ENCODE measurements around the gene LMAN1L. TPM values are rescaled to one million over a fixed set of nuclear protein-coding genes. Genes with fewer than 3 reads are reported as not detected.

LMAN1L gene
- polyA plus RNA-seq, 3 donors = 0.08 TPM; not detected in 2

GRCh38 chr15:74824976-74825375, 12.3 kb downstream of the LMAN1L start:
- Histone ChIP-seq H2AFZ (ENCODE audit: insufficient read depth, low read depth, low read length, poor library complexity, severe bottlenecking) (no peak overlapping the region), H3K4me2 (replicated peaks; ENCODE audit: extremely low read depth, low read length, poor library complexity, severe bottlenecking) (no peak overlapping the region), H4K20me1 (ENCODE audit: insufficient read depth, low read length) (no peaks in the 10 kb centered on the region), H3K27ac (ENCODE audit: low read depth in 1 of 2, low read length in 2 of 2) (no peak overlapping the region), H3K9me3 (replicated peaks in 1 of 2; ENCODE audit: control insufficient read depth in 1 of 2, insufficient read depth in 1 of 2, low read length in 2 of 2) (no peaks in the 10 kb centered on the region), H3K4me3 (replicated peaks in 1 of 3; ENCODE audit: low read depth in 2 of 3, low read length in 3 of 3) (no peak overlapping the region), H3K36me3 (replicated peaks in 1 of 2; ENCODE audit: control insufficient read depth in 1 of 2, insufficient read depth in 2 of 2, low read length in 2 of 2) (no peaks in the 10 kb centered on the region), H3K4me1 (ENCODE audit: control insufficient read depth in 1 of 2, insufficient read depth in 2 of 2, low read length in 2 of 2) (peaks cover 0 to 10% of the 10 kb centered on the region in 2 donors), H3K9ac (ENCODE audit: insufficient read depth, low read length, poor library complexity, severe bottlenecking) (no peak overlapping the region), H3K79me2 (ENCODE audit: insufficient read depth, low read length) (no peaks in the 10 kb centered on the region), H3K27me3 (ENCODE audit: control insufficient read depth in 2 of 2, insufficient read depth in 2 of 2, low read length in 2 of 2) (peaks cover 4 to 33% of the 10 kb centered on the region in 2 donors)
- WGBS (ENCODE audit: insufficient coverage) = 91% methylated on average over 5 of the region's 7 CpGs
- intact Hi-C loops (cut with micrococcal nuclease) = no loop called here
- Mint-ChIP-seq H3K27me3 (ENCODE audit: low read depth in 3 of 3) (peaks cover 28 to 37% (median 36%) of the 10 kb centered on the region in 3 donors), H3K36me3 (no peaks in the 10 kb centered on the region), H3K27ac (no peak overlapping the region), H3K4me3 (no peak overlapping the region), H3K4me1 (peaks cover 7% of the 10 kb centered on the region), H3K9me3 (peaks cover 0 to 2% (median 0%) of the 10 kb centered on the region in 7 donors)
- no peak for DNase-seq
- TF ChIP-seq CTCF (IDR thresholded peaks at IDR 0.05) = no peak

- H3K36me3 Mint-ChIP-seq = no peaks in the 10 kb centered on the region
These were observed 13.2 kb downstream of the LMAN1L start for GRCh38 chr15:74825866-74826265.

More at GRCh38 chr15:74825866-74826265, 13.2 kb downstream of the LMAN1L start:
- H3K9me3 ChIP-seq (replicated peaks in 1 of 2; ENCODE audit: control insufficient read depth in 1 of 2, insufficient read depth in 1 of 2, low read length in 2 of 2) = no peaks in the 10 kb centered on the region
- no peak overlapping the region for H3K4me3 ChIP-seq (replicated peaks in 1 of 3; ENCODE audit: low read depth in 2 of 3, low read length in 3 of 3)
- no peak overlapping the region for H3K27ac ChIP-seq (ENCODE audit: low read depth in 1 of 2, low read length in 2 of 2)
- peaks cover 7% of the 10 kb centered on the region for H3K4me1 Mint-ChIP-seq
- no peak overlapping the region for H3K9ac ChIP-seq (ENCODE audit: insufficient read depth, low read length, poor library complexity, severe bottlenecking)
- H3K4me1 ChIP-seq (ENCODE audit: control insufficient read depth in 1 of 2, insufficient read depth in 2 of 2, low read length in 2 of 2) = peaks cover 0 to 9% of the 10 kb centered on the region in 2 donors
- no peak overlapping the region for H3K4me3 Mint-ChIP-seq
- H4K20me1 ChIP-seq (ENCODE audit: insufficient read depth, low read length) = no peaks in the 10 kb centered on the region
- TF ChIP-seq CTCF (IDR thresholded peaks at IDR 0.05) = no peak
- H3K27ac Mint-ChIP-seq = no peak overlapping the region
- no peak overlapping the region for H3K4me2 ChIP-seq (replicated peaks; ENCODE audit: extremely low read depth, low read length, poor library complexity, severe bottlenecking)
- H3K27me3 Mint-ChIP-seq (ENCODE audit: low read depth in 3 of 3) = peaks cover 28 to 36% (median 36%) of the 10 kb centered on the region in 3 donors
- no peaks in the 10 kb centered on the region for H3K79me2 ChIP-seq (ENCODE audit: insufficient read depth, low read length)
- DNase-seq = no peak
- intact Hi-C loops (cut with micrococcal nuclease) = no loop called here
- peaks cover 0 to 2% (median 0%) of the 10 kb centered on the region in 7 donors for H3K9me3 Mint-ChIP-seq
- no peaks in the 10 kb centered on the region for H3K36me3 ChIP-seq (replicated peaks in 1 of 2; ENCODE audit: control insufficient read depth in 1 of 2, insufficient read depth in 2 of 2, low read length in 2 of 2)
- WGBS (ENCODE audit: insufficient coverage) = no CpG with 5 or more reads among the region's 10 CpGs
- no peak overlapping the region for H2AFZ ChIP-seq (ENCODE audit: insufficient read depth, low read depth, low read length, poor library complexity, severe bottlenecking)
- peaks cover 4 to 33% of the 10 kb centered on the region in 2 donors for H3K27me3 ChIP-seq (ENCODE audit: control insufficient read depth in 2 of 2, insufficient read depth in 2 of 2, low read length in 2 of 2)

Measured in CD14-positive monocyte (primary cell).